Mesenteric fat pad (tissue), 1 donor: Measurements from ENCODE around the gene YBX1. TPM values are rescaled to one million over a fixed set of nuclear protein-coding genes. Genes with fewer than 3 reads are reported as not detected.
"Not testable (repeated sequence)": the region's sequence is repeated elsewhere in the genome, so short reads cannot be mapped to it uniquely, and the experiment has no call there.

Source experiments
- DNase-seq: peaks from one replicate; pipeline ENCODE4 v3.0.0-alpha.2; 2020; ENCODE audit warnings: low spot score
- long read RNA-seq: library from polyadenylated mRNA; unstranded; transcript quantifications from one replicate; pipeline ENCODE4 v2.0.0, GENCODE V29; 2020
- total RNA-seq: library from RNA; stranded (reverse); fragmentation: NEBNext Ultra II Directional; extraction: Animal tissue kit (Norgen Biotek cat#: 25700); gene quantifications from one replicate; pipeline ENCODE4 v1.2.1, GENCODE V29; 2021
- donor health status: DM: yes; HTN: yes; CAD: no.

YBX1 gene
- 677 TPM for total RNA-seq
- long read RNA-seq, transcript YBX1-201 (8 exons, 1,514 nt): major isoform, 42 of 92 reads
- long read RNA-seq, transcript YBX1-203 (7 exons, 1,524 nt): minor isoform, 9 of 92 reads
- long read RNA-seq, partial matches to known transcripts: 40 of 92 reads
- long read RNA-seq, other reads (novel, unspliced or antisense): 1 of 92 reads

GRCh38 chr1:42681741-42682483 lies at the start of gene YBX1:
Gene YBX1, plus strand, starts transcription at chr1:42682418. Its CDS starts 148 bp downstream, at chr1:42682566.
- peak; percentile 96 for DNase-seq

GRCh38 chr1:42639116-42639515 lies 43.1 kb upstream of the YBX1 start:
- DNase-seq: no peak

GRCh38 chr1:42646056-42646455 lies 36.2 kb upstream of the YBX1 start:
- no peak for DNase-seq

- DNase-seq: no peak
Measured at GRCh38 chr1:42657201-42657600, 25.0 kb upstream of the YBX1 start.

- peak; percentile 98 for DNase-seq
Measured at GRCh38 chr1:42657981-42658876, 24.0 kb upstream of the YBX1 start, which contains the start of gene PPIH. Gene PPIH, plus strand, starts transcription at chr1:42658423. Its CDS starts 24 bp downstream, at chr1:42658447.

- DNase-seq: no peak
Measured at GRCh38 chr1:42658877-42659337, 23.3 kb upstream of the YBX1 start.

GRCh38 chr1:42660907-42661500 lies 21.2 kb upstream of the YBX1 start:
- no peak for DNase-seq

- DNase-seq: no peak
Measured at GRCh38 chr1:42669936-42670335, 12.3 kb upstream of the YBX1 start.

- DNase-seq: no peak
Measured at GRCh38 chr1:42670425-42670824, 11.8 kb upstream of the YBX1 start.

- no peak for DNase-seq
Measured at GRCh38 chr1:42674214-42674613, 8.0 kb upstream of the YBX1 start.

GRCh38 chr1:42674682-42675081 lies 7.5 kb upstream of the YBX1 start:
- no peak for DNase-seq

- DNase-seq: no peak
Measured at GRCh38 chr1:42675467-42675866, 6.8 kb upstream of the YBX1 start.

- DNase-seq: no peak
Measured at GRCh38 chr1:42676534-42677087, 5.6 kb upstream of the YBX1 start.

GRCh38 chr1:42679364-42679983 lies 2.7 kb upstream of the YBX1 start:
- DNase-seq: no peak

- no peak for DNase-seq
Measured at GRCh38 chr1:42680055-42680454, 2.2 kb upstream of the YBX1 start.

GRCh38 chr1:42680921-42681683 lies 1.1 kb upstream of the YBX1 start:
- DNase-seq: no peak

- not testable (repeated sequence) for DNase-seq
Measured at GRCh38 chr1:42682484-42682738, 193 bp downstream of the YBX1 start.

- peak; percentile 94 for DNase-seq
Measured at GRCh38 chr1:42682739-42683531, 717 bp downstream of the YBX1 start.

GRCh38 chr1:42684139-42684538 lies 1.9 kb downstream of the YBX1 start:
- DNase-seq: no peak
